Fibroblast of villous mesenchyme (primary cell): ENCODE data around the gene TTC21A. TPM values are rescaled to one million over a fixed set of nuclear protein-coding genes. Genes with fewer than 3 reads are reported as not detected.

ENCODE experiments used
- DNase-seq: peaks from one replicate; pipeline ENCODE4 v3.0.0-alpha.2; 2010; ENCODE audit warnings: low read depth
- H3K4me3 ChIP-seq: 2 replicates; pipeline ENCODE4 v1.5.1; 2011; ENCODE audit warnings: low read depth, mild to moderate bottlenecking, low read length
- CTCF ChIP-seq: IDR thresholded peaks from 2 replicates; pipeline ENCODE4 v1.5.1; 2012; ENCODE audit warnings: low read depth, mild to moderate bottlenecking, low read length; ENCODE audit not compliant: insufficient read depth
- total RNA-seq: library from RNA; depleted of rRNA; stranded (reverse); fragments of >200 nt; gene quantifications from 2 replicates; pipeline ENCODE4 v1.2.3, GENCODE V29; 2012

Gene TTC21A
- total RNA-seq, 1 donor, result 3.9 TPM

- H3K4me3 ChIP-seq, result no peak overlapping the region
- no peak for TF ChIP-seq CTCF
- no peak for DNase-seq
Observed at GRCh38 chr3:39130693-39131265, 23.3 kb downstream of the TTC21A start.

GRCh38 chr3:39132096-39133092 lies 24.9 kb downstream of the TTC21A start:
- no peak for TF ChIP-seq CTCF
- no peak for DNase-seq
- H3K4me3 ChIP-seq, result no peak overlapping the region

GRCh38 chr3:39133093-39133490 lies 25.6 kb downstream of the TTC21A start:
- no peak for DNase-seq
- no peak for TF ChIP-seq CTCF
- H3K4me3 ChIP-seq, result no peak overlapping the region

GRCh38 chr3:39133822-39134221 lies 26.3 kb downstream of the TTC21A start:
- no peak for TF ChIP-seq CTCF
- no peak for DNase-seq
- H3K4me3 ChIP-seq, result no peak overlapping the region

- TF ChIP-seq CTCF, result no peak
- no peak overlapping the region for H3K4me3 ChIP-seq
- no peak for DNase-seq
Observed at GRCh38 chr3:39134305-39134704, 26.8 kb downstream of the TTC21A start.

- no peak for TF ChIP-seq CTCF
- no peak for DNase-seq
- no peak overlapping the region for H3K4me3 ChIP-seq
Observed at GRCh38 chr3:39135170-39135805, 27.8 kb downstream of the TTC21A start.
